Body of pancreas (tissue), 4 donors: ENCODE results near the gene WDR27. TPM values are rescaled to one million over a fixed set of nuclear protein-coding genes. Genes with fewer than 3 reads are reported as not detected.

ENCODE experiments used
- ATAC-seq: fragments of 150-250 bp; one replicate; pipeline ENCODE4 v1.9.1; 2016
- DNase-seq, 4 donors: peaks; one replicate each; pipeline ENCODE4 v3.0.0-alpha.2; 2019
- H3K27ac ChIP-seq, 4 donors: fragments of 200-600 bp; sonication (generic); 1 replicate in 3 of 4; 2 replicates in 1 of 4; pipeline versions ENCODE4 v1.5.1 to v1.6.1; 2016 to 2019; ENCODE audit warnings: mild to moderate bottlenecking in 1 of 4, mixed read lengths in 1 of 4, moderate library complexity in 1 of 4
- H3K27me3 ChIP-seq, 2 donors: fragments of 200-600 bp; sonication (generic); one replicate each; pipeline ENCODE4 v1.6.0; 2016; ENCODE audit warnings: mild to moderate bottlenecking in 1 of 2
- H3K36me3 ChIP-seq, 2 donors: fragments of 200-600 bp; sonication (generic); replicated peaks in 1 of 2; 2 replicates each; pipeline ENCODE4 v1.5.1; 2016; ENCODE audit warnings: low read depth in 2 of 2; ENCODE audit not compliant: insufficient read depth in 1 of 2
- H3K4me1 ChIP-seq: fragments of 200-600 bp; sonication (generic); one replicate; pipeline ENCODE4 v1.6.0; 2016
- H3K4me3 ChIP-seq, 2 donors: fragments of 200-600 bp; sonication (generic); 1 replicate in 1 of 2; 2 replicates in 1 of 2; pipeline ENCODE4 v1.5.1; 2016 to 2019
- H3K9me3 ChIP-seq, 3 donors: fragments of 200-600 bp; sonication (generic); 1 replicate in 2 of 3; 2 replicates in 1 of 3; pipeline ENCODE4 v1.5.1; 2016
- POLR2A ChIP-seq, 3 donors: fragments of 450-650 bp; IDR thresholded peaks; one replicate each; pipeline ENCODE4 v1.6.1; 2016; ENCODE audit warnings: antibody characterized with exemption in 3 of 3, mild to moderate bottlenecking in 2 of 3
- WGBS, 2 donors: methylation state at CpG; one replicate each; pipeline ENCODE4 v1.1.5; 2017; 5-methylcytosine and 5-hydroxymethylcytosine counted together
- intact Hi-C: fragments of 100-400 bp; cut with DNase I; formaldehyde crosslinking; loops from one replicate; pipeline ENCODE4 v1.15.1; 2023
- total RNA-seq, 2 donors: library from RNA; depleted of rRNA; stranded (reverse); fragments of >200 nt; gene quantifications; one replicate each; pipeline ENCODE4 v1.1.0, GENCODE V29; 2016
- TF ChIP-seq, protein P1 (sequence below), 7 experiments: fragments of 450-650 bp in 4 of 7; fragments of 200-600 bp in 3 of 7; sonication (generic) in 3 of 7; IDR thresholded peaks; one replicate each; pipeline ENCODE4 v1.5.1; 2016 to 2019; ENCODE audit warnings: antibody characterized with exemption in 7 of 7

The WDR27 gene
- total RNA-seq, 2 donors from 2014 or later: 38.2 to 38.7 TPM

DNA sequence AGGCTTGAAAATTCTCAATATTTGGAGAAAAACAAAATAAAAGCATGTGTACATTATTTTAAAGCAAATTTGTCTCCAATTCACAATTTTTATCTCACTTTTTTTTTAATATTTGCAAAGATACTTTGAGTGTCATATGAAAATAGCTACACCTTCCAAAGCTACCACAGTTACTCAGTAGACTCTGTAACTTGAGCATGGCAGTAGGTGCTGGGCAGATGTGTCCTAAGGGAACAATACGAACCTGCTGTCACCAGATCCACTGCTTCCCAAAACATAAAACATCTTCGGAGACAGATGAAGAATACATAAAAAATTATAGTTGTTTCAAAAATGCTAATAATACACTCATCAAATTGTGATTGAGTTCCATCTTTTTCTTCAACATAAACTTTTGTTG is 10.6 kb downstream of the WDR27 start:
- intact Hi-C loops: no loop called here
- Histone ChIP-seq H3K36me3 (no peaks in the 10 kb centered on the region), H3K9me3 (no peaks in the 10 kb centered on the region), H3K4me1 (no peaks in the 10 kb centered on the region), H3K27me3 (no peaks in the 10 kb centered on the region), H3K4me3 (no peak overlapping the region), H3K27ac (no peak overlapping the region)
- WGBS, 2 donors: 91 to 100% methylated on average over 2 of the region's 2 CpGs
- no peak for ATAC-seq
- no peak for DNase-seq
- TF ChIP-seq, protein P1, sequence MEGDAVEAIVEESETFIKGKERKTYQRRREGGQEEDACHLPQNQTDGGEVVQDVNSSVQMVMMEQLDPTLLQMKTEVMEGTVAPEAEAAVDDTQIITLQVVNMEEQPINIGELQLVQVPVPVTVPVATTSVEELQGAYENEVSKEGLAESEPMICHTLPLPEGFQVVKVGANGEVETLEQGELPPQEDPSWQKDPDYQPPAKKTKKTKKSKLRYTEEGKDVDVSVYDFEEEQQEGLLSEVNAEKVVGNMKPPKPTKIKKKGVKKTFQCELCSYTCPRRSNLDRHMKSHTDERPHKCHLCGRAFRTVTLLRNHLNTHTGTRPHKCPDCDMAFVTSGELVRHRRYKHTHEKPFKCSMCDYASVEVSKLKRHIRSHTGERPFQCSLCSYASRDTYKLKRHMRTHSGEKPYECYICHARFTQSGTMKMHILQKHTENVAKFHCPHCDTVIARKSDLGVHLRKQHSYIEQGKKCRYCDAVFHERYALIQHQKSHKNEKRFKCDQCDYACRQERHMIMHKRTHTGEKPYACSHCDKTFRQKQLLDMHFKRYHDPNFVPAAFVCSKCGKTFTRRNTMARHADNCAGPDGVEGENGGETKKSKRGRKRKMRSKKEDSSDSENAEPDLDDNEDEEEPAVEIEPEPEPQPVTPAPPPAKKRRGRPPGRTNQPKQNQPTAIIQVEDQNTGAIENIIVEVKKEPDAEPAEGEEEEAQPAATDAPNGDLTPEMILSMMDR (IDR thresholded peaks at IDR 0.05): no peak
- TF ChIP-seq POLR2A (IDR thresholded peaks at IDR 0.05): no peak

DNA sequence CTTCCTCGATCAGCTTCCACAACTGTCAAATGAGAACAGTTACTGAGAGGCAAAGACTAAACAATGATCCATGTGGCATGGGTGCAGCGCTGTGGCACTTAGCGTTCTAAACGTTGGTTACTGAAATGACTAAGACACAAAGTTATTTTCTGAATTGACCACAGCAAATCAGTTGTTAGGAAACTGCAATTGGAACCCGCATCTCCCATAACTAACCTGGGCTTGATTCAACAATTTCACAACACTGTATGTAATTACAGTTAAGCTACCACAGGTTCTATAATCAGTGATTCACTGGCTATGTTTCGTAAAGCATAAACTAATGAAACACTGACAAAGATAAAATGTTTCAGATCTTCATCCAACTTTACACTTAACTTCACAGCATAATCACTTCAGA is 12.5 kb downstream of the WDR27 start:
- WGBS, 2 donors: 93 to 96% methylated on average over 6 of the region's 6 CpGs
- Histone ChIP-seq H3K36me3 (no peaks in the 10 kb centered on the region), H3K27ac (no peak overlapping the region), H3K9me3 (no peaks in the 10 kb centered on the region), H3K27me3 (no peaks in the 10 kb centered on the region), H3K4me1 (no peaks in the 10 kb centered on the region), H3K4me3 (no peak overlapping the region)
- ATAC-seq (no peak), DNase-seq (no peak)
- TF ChIP-seq, protein P1 (IDR thresholded peaks at IDR 0.05): no peak
- TF ChIP-seq POLR2A (IDR thresholded peaks at IDR 0.05): no peak
- intact Hi-C loops: no loop called here

DNA sequence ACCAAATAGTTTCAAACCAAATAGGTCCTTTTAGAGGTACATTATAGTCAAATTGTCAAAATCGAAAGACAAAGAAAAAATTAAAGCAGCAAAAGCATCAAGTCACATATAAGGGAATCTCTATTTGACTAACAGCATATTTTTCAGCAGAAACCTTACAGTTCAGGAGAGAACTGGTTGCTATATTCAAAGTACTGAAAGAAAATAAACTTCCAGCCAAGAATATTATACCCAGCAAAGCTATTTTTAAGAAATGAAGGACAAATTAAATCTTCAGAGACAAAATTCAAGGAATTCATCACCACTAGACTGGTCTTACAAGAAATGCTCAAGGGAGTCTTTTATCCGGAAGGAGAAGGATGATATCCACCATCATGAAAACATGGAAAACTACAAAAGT is 16.0 kb downstream of the WDR27 start:
- Histone ChIP-seq H3K36me3 (no peaks in the 10 kb centered on the region), H3K27ac (no peak overlapping the region), H3K9me3 (no peaks in the 10 kb centered on the region), H3K27me3 (no peaks in the 10 kb centered on the region), H3K4me3 (no peak overlapping the region), H3K4me1 (no peaks in the 10 kb centered on the region)
- WGBS, 2 donors: 90 to 95% methylated on average over 2 of the region's 2 CpGs
- DNase-seq (no peak), ATAC-seq (no peak)
- intact Hi-C loops: no loop called here
- TF ChIP-seq, protein P1 (IDR thresholded peaks at IDR 0.05): no peak
- TF ChIP-seq POLR2A (IDR thresholded peaks at IDR 0.05): no peak

DNA sequence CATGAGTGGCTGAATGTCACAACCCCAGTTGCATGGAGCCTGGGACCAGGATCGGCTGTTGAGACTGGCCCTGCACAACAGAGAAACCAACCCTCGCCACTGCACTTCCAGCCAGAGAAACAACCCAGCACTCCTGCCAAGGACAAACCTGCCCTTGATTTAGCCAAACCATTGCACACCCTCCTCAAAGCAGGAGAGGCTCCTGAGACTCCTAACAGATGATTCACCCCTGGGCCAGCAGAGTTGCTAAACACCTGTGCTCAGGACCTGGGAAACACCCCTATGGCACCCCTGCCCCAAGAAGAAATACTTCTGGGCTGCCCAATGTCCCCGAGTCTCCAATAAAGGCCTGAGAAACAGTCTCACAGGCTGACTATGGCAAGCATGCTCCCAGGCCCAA is 17.8 kb downstream of the WDR27 start:
- no peaks in the 10 kb centered on the region for H3K36me3 ChIP-seq
- H3K27ac ChIP-seq: no peak overlapping the region
- TF ChIP-seq, protein P1 (IDR thresholded peaks at IDR 0.05): no peak
- no peak for TF ChIP-seq POLR2A (IDR thresholded peaks at IDR 0.05)
- intact Hi-C loops: no loop called here
- DNase-seq (no peak), ATAC-seq (no peak)
- no peaks in the 10 kb centered on the region for H3K9me3 ChIP-seq
- no peak overlapping the region for H3K4me3 ChIP-seq
- no peaks in the 10 kb centered on the region for H3K27me3 ChIP-seq
- WGBS, 2 donors: 82 to 100% methylated on average over 2 to 3 of the region's 3 CpGs
- no peaks in the 10 kb centered on the region for H3K4me1 ChIP-seq

DNA sequence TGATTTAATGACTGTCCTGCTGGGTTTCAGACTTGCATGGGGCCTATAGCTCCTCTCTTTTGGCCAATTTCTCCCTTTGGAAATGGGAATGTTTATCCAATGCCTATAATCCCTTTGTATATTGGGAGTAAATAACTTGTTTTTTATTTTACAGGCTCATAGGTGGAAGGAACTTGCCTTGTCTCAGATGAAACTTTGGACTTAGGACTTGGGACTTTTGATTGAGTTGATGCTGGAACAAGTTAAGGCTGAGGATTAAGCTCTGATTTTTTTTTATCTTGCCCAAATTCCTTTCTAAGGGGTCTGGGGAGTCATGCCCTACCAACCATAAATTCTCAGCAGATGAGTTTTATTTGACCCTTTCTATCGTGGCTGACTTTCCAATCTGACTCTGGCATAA is 23.5 kb downstream of the WDR27 start:
- Histone ChIP-seq H3K27ac (no peak overlapping the region), H3K4me1 (no peaks in the 10 kb centered on the region), H3K4me3 (no peak overlapping the region), H3K27me3 (no peaks in the 10 kb centered on the region), H3K9me3 (no peaks in the 10 kb centered on the region), H3K36me3 (no peaks in the 10 kb centered on the region)
- ATAC-seq (no peak), DNase-seq (no peak)
- WGBS, 2 donors: 77 to 97% methylated on average over 1 of the region's 1 CpG
- TF ChIP-seq, protein P1 (IDR thresholded peaks at IDR 0.05): no peak
- TF ChIP-seq POLR2A (IDR thresholded peaks at IDR 0.05): no peak
- intact Hi-C loops: no loop called here
